GM03348 (cell line): ENCODE measurements around the gene VKORC1.

Source experiments
- DNase-seq: peaks from one replicate; pipeline ENCODE4 v3.0.0; 2012; ENCODE audit warnings: low spot score

Gene VKORC1

DNA sequence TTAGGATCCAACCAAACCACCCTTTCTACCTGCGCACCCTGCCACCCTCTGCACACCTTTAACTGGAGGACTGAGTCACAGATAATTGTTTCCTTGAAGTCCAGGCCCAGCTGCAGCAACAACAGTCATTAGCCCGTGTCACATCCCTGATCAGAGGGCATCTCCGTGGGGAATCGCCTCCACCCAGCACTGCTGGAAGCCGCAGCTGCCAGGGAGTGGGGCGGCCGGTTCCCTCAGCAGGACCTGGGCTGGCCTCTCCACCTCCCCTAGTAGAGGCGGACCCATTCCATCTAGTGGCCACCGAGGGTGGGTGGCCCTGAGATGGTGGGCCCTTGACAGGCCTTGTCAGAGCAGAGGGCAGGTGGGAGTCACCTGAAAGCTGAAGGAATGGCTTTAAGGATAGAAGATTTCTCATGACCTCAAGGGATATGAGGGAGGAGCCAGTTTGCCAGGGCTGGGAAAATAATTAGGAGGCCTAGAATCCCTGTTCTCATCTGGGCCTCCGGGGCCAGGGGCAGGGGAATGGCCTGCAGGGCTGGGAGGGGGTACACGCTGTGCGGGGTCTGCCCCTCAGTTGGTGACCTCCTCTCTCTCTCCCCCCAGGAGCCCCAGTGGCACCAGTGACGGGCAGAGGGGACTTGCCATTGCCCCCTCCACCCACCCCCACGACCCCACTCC is 12.1 kb downstream of the VKORC1 start:
- DNase-seq: no peak

DNA sequence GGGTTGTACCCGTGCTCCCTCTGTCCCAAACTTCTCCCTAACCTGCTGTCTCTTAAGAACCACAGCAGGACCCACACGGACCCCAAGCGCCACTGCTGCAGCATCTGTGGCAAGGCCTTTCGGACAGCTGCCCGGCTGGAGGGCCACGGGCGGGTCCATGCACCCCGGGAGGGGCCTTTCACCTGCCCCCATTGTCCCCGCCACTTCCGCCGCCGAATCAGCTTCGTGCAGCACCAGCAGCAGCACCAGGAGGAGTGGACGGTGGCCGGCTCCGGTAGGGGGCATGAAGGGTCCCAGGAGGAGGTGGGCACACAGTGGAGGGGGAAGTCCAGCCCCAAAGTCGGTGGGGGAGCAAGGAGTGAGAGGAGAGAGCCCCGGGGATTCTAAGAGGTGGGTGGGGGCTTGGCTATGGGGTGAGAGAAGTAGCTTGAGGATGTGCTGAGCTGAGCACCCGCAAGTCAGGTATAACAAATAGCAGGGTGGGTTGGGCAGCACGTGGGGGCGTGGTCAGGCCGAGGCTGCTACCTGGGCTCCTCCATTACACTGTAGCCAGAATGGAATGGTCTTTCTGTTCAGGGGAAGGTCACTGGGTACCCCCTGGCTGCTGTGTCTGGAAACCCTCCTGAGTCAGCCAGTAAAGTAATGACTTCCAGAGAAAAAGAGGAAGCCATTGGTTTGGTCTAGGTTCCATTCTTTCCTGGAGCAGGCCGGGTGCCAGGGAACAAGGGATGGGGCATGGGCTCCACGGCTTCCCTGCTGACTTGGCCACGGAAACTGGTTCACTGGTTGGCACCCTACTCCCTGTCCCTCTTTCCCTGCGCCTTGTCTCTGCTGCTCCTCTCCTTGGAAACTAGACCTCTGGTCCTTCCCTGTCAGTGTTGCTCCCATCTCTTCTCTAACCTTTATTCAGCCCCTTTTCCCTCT is 12.9 kb downstream of the VKORC1 start:
- no peak for DNase-seq

DNA sequence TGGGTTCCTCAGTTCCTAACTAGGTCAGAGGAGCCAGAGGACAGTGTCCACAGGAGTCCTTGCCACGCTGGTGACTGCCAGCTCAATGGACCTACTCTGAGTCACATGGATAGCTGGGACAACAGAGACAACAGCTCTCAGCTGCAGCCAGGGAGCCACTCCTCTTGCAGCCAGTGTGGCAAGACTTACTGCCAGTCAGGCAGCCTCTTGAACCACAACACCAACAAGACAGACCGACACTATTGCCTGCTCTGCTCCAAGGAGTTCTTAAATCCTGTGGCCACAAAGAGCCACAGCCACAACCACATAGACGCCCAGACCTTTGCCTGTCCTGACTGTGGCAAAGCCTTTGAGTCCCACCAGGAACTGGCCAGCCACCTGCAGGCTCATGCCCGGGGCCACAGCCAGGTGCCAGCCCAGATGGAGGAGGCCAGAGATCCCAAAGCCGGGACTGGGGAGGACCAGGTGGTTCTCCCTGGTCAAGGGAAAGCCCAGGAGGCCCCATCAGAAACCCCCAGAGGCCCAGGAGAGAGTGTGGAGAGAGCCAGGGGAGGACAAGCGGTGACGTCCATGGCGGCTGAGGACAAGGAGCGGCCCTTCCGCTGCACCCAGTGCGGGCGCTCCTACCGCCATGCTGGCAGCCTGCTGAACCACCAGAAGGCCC is 13.7 kb downstream of the VKORC1 start:
- no peak for DNase-seq

DNA sequence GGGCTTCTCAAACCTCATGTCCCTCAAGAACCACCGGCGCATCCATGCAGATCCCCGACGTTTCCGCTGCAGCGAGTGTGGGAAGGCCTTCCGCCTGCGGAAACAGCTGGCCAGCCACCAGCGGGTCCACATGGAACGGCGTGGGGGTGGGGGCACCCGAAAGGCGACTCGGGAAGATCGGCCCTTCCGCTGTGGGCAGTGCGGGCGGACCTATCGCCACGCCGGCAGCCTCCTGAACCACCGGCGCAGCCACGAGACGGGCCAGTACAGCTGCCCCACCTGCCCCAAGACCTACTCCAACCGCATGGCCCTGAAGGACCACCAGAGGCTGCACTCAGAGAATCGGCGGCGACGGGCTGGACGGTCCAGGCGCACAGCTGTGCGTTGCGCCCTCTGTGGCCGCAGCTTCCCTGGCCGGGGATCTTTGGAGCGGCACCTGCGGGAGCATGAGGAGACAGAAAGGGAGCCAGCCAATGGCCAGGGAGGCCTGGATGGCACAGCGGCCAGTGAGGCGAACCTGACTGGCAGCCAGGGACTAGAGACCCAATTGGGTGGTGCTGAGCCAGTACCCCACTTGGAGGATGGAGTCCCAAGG is 14.5 kb downstream of the VKORC1 start:
- DNase-seq: no peak

DNA sequence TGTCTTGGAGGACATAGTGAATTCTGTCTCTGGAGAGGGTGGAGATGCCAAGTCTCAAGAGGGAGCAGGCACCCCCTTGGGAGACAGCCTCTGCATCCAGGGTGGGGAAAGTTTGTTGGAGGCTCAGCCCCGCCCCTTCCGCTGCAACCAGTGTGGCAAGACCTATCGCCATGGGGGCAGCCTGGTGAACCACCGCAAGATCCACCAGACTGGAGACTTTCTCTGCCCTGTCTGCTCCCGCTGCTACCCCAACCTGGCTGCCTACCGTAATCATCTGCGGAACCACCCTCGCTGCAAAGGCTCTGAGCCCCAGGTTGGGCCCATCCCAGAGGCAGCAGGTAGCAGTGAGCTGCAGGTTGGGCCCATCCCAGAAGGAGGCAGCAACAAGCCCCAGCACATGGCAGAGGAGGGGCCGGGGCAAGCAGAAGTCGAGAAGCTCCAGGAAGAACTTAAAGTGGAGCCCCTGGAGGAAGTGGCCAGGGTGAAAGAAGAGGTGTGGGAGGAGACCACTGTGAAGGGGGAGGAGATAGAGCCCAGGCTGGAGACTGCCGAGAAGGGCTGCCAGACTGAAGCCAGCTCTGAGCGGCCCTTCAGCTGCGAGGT is 15.2 kb downstream of the VKORC1 start:
- no peak for DNase-seq

DNA sequence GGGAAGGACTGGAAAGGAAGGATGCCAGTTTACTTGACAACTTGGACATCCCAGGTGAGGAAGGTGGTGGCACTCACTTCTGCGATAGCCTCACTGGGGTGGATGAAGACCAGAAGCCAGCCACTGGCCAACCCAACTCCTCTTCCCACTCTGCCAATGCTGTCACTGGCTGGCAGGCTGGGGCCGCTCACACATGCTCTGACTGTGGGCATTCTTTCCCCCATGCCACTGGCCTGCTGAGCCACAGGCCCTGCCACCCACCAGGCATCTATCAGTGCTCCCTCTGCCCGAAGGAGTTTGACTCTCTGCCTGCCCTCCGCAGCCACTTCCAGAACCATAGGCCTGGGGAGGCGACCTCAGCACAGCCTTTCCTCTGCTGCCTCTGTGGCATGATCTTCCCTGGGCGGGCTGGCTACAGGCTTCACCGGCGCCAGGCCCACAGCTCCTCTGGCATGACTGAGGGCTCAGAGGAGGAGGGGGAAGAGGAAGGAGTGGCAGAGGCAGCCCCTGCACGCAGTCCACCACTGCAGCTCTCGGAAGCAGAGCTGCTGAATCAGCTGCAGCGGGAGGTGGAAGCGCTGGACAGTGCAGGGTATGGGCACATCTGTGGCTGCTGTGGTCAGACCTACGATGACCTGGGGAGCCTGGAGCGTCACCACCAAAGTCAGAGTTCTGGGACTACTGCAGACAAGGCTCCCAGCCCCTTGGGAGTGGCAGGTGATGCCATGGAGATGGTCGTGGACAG is 15.8 kb downstream of the VKORC1 start:
- no peak for DNase-seq

DNA sequence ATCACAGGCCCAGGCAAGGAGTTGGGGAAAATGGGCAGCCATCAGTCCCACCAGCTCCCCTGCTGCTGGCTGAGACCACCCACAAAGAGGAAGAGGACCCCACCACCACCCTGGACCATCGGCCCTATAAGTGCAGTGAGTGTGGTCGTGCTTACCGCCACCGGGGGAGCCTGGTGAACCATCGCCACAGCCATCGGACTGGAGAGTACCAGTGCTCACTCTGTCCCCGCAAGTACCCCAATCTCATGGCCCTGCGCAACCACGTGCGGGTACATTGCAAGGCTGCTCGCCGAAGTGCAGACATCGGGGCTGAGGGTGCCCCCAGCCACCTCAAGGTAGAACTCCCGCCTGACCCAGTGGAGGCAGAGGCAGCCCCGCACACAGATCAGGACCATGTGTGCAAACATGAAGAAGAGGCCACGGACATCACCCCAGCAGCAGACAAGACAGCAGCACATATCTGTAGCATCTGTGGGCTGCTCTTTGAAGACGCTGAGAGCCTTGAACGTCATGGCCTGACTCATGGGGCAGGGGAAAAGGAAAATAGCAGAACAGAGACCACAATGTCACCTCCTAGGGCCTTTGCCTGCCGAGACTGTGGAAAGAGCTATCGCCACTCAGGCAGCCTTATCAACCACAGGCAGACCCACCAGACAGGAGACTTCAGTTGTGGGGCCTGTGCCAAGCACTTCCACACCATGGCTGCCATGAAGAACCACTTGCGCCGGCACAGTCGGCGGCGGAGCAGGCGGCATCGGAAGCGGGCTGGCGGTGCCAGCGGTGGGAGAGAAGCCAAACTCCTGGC is 16.8 kb downstream of the VKORC1 start:
- DNase-seq: no peak

DNA sequence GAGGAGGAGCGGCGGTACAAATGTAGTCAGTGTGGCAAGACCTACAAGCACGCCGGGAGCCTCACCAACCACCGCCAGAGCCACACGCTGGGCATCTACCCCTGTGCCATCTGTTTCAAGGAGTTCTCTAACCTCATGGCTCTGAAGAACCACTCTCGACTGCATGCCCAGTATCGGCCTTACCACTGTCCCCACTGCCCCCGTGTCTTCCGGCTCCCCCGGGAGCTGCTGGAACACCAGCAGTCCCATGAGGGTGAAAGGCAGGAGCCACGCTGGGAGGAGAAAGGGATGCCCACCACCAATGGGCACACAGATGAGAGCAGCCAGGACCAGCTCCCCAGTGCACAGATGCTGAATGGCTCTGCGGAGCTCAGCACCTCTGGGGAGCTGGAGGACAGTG is 17.6 kb downstream of the VKORC1 start:
- no peak for DNase-seq

DNA sequence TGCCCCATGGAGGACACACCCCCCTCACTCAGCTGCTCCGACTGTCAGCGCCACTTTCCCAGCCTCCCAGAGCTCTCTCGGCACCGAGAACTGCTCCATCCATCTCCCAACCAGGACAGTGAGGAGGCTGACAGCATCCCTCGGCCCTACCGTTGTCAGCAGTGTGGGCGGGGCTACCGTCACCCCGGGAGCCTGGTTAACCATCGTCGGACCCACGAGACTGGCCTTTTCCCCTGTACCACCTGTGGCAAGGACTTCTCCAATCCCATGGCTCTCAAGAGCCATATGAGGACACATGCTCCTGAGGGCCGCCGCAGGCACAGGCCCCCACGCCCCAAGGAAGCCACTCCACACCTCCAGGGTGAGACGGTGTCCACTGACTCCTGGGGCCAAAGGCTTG is 18.3 kb downstream of the VKORC1 start:
- no peak for DNase-seq

DNA sequence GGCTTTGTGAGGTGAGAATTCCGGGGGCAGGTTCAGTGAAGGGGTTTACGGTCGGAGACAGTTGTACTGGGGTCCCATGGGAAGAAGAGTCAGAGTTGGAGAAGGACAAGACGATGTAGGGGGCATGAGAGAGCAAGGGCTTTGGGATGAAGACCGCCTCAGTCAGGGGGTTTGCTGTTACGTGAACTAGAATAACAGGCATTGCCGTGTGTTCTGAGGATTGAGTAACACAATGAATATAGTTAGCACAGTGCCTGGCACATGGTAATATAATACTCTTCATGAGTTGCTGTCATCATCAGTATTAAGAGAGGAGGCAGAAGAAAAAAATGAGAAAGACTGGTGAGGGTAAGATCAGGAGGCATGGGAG is 19.8 kb downstream of the VKORC1 start:
- no peak for DNase-seq

DNA sequence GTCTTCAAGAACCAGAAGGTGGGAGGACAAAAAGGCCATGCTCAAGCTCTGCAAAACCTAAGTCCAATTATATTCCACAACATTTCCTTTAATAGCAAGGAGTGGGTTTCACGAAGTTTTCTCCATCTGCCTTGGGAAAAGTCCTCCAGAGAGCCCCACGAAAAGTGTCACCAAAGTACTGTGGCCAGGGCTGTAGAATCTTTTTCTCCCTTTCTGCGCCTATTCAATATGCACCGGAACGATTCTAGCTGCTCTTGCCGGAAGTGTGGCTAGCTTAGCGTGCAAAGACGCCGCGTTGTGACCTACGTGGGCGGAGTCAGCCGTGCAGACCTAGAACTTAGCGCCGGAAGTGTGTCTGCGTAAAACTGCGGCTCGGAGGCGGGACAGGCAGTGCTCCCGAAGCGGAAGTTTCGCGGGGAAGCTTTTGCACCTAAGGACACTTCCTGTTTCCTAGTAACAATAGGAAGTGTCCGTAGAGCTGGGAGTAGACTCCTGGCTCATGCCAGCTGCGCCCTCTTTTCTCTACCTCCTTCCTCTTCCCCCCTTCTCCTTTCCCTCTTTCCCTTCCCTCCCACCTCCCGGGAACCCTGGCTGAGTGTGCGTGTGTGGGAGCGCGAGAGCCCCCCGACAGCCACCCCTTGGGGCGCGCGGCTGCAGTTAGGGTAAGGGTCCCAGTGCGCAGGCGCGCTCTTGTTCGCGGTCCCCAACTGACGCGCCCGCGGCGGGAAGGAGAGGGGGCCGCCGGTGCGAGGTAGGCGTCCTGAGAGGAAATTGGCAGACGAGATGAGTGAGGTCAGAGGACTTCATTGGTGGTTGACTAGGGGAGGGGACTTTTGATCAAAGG is 20.4 kb downstream of the VKORC1 start, which contains the start of the genes ZNF646 and ZNF668:
Gene ZNF646 (plus strand): TSS at position 453 of the 844 bp plus-strand sequence. CDS start 1,903 bp downstream, outside the sequence.
Gene ZNF668 (minus strand): TSS at position 271 of the 844 bp plus-strand sequence. CDS start 9,781 bp downstream, outside the sequence.
- peak; percentile 95 for DNase-seq

DNA sequence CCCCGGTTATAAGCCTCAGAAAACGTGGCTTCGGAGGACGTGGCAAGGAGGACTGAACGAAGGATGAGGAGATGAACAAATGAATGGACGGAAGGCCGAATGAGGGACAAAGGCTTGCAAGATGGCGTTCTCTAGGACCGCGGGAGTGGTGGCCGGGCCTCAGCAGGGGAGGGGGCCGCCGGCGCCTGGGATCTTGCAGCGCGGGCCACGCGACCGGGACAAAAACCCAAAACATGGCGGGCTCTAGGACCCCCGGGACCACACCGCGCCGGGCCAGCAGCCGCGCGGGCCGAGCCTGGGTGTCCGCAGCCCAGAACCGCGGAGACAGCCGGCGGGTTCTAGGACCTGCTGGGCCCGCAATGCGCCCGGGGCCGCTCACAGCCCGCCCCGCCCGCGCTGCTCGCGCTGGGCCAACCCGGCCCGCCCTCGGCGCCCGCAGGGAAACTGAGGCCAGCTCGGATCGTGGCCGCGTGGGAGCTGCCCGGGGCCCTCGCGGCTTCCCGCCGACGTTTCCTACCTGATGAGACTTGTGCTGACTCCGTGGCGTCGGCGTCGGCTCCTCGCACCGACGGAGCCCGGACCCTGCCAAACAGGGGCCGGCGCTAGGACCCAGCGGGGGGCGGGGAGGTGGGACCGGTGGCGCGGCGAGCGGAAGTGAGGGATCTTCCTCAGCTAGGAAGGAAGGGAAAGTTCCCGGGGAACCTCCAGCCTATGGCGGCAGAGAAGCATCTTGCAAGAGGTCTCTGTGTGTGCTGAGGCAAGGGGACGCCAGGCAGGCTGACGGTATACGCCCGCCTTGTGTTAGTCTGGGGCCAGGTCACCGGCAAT is 21.2 kb downstream of the VKORC1 start:
- peak; percentile 93 for DNase-seq

DNA sequence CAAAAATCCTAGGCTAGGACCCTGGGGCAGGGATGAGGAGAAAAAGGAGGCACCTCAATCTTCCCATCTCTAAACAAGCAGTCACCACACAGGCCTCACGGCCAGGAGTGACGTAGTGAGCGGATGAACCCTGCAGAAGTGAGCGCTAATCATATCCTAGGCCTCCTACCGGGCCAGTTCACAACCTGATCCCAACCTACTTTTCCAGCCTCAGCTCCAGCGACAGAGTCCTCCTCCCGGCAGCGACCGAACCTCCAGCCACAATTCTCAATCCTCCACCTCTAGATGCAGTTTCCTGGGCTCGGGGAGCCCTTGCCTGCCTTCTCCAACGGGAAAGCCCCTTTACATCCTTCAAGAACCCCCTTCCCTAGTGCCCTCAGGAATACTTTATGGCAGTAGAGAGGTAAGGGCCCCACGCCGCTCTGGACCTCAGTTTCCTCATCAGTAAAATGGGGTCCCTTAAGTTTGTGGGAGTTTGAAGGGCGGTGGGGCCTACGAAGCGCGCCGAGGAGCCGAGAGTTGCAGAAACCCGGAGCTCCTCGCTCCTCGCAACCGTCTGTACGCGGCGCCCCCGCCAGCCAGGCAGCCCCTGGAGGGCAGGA is 22.0 kb downstream of the VKORC1 start:
- peak; percentile 55 for DNase-seq

DNA sequence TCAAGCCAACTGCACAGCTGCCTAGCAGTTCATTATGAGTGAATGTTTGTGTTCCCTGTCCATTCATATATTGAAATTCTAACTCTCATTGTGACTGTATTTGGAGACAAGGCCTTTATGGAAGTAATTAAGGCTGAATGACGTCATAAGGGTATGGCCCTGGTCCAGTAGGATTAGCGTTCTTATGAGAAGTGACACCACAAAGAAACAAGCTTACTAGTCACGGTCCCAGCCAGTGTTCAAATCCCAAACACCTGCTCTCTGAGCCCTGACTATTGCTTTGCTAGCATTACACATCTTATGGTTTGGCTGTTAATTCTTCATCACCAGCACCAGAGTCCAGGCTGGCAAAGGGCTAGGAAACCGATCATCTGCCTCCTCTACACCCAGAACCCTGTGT is 22.7 kb downstream of the VKORC1 start:
- peak; percentile 45 for DNase-seq

DNA sequence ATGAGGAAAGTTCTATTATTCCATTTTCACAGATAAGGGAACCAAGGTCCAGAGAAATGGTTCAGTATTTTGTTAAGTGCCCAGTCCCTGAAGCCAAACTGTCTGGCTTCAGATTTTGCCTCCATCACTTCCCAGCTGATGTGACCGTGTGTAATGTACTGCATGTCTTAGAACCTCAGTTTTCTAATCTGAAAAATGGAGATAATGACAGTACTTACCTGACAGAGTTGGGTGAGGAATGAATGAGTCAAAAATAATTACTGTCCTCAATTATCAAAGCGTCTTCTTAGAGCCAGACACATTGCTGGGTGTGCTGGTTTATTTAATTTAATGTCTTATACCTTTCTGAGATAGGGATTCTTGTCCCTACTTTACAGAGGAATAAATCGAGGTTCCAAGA is 27.3 kb downstream of the VKORC1 start:
- DNase-seq: no peak

DNA sequence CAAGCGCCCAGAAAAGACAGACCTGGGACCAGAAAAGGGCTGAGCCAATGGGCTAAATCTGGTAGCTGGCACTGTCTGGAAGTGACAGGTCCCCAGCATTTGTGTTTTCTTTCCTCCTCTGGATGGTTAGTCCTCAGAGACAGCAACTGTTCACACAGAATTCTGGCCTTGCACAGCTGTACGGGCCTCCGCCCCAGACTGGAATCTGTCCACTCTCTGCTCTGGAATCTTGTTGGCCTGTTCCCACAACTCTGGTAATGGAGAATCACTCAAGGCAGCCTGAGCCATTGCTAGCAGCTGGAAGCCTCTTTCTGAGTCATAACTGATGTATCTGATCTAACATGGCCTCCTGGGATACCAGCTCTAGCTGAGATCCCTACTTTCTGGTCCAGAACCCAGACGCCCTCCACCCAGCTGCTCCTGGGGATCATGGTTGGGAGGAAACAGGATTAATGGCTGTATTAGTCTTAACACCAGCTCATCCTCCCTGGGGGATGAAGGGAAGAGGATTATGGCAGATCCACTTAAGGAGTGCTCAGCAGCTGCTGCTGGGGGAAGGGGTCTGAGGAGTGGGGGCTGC is 29.6 kb downstream of the VKORC1 start:
- DNase-seq: peak; percentile 93

DNA sequence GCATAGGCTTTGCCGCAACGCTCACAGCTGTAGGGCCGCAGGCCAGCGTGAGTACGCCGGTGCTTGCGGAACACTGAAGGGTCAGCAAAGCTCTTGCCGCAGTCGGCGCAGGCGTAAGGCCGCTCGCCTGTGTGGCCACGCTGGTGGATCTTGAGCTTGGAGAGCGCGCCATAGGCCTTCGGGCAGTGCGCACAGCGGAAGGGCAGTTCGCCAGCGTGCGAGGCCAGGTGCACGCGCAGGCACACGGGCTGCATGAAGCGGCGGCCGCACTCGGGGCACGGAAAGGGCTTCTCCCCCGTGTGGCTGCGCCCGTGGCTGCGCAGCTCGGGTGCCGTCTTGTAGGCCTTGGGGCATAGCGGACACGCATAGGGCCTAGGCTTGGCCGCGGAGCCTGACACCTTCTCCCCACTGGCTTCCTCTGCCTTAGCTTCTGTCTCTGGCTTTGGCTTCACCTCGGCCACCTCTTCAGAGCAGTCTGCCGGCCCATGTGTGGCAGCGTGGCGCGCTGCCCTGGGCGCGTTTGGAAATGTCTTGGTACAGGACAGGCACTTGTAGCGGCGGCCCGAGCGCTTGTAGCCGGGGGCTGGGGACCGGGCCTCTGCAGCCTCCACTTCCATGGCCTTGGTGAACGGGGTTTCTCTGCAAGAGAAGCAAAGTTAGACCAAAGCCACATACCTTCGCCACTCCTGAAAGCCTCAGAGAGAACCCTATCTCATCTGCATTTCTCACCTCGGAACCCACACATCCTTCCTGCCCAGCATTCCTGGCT is 30.6 kb downstream of the VKORC1 start:
- no peak for DNase-seq
